ENCODE measurements around the gene CENPO.

Gene CENPO, protein sequence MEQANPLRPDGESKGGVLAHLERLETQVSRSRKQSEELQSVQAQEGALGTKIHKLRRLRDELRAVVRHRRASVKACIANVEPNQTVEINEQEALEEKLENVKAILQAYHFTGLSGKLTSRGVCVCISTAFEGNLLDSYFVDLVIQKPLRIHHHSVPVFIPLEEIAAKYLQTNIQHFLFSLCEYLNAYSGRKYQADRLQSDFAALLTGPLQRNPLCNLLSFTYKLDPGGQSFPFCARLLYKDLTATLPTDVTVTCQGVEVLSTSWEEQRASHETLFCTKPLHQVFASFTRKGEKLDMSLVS

GRCh38 chr2:24792874-24793760, at the start of gene CENPO, which contains the start of gene PTRHD1:
CENPO (plus strand) TSS chr2:24793425; CDS start chr2:24793920, 495 bp downstream.
PTRHD1 (minus strand) TSS chr2:24793391; CDS start chr2:24793377, 14 bp downstream.
- peak; percentile 98 for ATAC-seq

GRCh38 chr2:24743924-24744323, 49.3 kb upstream of the CENPO start:
- DNase-seq (no peak), ATAC-seq (no peak)

More at GRCh38 chr2:24792874-24793760, at the start of gene CENPO, which contains the start of gene PTRHD1:
- peak; percentile 94 for DNase-seq

GRCh38 chr2:24744356-24744755, 48.9 kb upstream of the CENPO start:
- no peak for DNase-seq
- ATAC-seq, result no peak

DNA sequence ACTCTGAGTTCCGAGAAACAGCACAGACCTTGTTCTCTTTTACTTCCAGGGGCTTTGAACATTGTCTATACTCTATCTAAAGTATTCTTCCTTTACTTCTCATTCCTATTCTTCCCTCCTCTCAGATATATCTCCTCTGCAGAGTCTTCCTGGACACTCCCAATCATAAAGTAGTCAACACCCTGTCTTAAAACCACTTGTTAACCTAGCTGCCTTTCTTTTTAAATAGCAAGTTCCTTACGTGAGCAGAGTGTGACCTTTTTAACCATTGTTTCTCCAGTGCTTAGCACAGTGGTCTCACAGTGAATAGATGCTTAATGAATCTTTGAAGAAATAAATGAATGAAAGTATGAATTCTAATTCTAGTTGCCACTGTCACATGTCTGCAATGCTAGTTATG, 47.4 kb upstream of the CENPO start:
- ATAC-seq (no peak), DNase-seq (no peak)

GRCh38 chr2:24747299-24747698, 45.9 kb upstream of the CENPO start:
- ATAC-seq, result no peak
- no peak for DNase-seq

DNA sequence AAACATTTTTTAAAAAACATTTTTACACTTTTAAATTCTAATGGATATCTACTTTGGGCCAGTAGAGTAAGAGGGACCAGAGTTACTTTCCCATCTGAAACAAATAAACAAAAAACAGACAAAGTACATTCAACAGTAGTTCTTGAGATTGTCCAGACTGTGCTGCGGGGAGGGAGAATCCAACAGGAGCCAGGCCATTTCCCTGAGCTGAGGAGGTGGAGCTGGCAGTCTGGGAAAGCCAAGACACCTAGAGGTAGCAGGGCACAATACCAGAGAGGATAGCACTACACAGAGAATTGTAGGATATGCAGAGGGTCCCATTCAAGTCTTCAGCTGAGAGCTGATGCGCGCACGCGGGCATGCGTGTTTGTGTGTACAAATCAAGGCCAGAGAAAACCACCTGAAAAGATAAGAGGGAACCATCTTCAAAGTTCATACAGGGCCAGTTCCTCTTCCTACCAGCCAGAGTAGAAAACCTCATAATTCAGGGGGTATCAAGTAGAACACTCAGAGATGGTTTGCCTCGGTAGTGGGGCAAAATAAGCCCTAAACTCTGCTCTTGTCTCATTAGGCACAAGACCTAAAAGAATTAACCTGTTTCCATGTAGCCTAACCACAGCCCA, 44.0 kb upstream of the CENPO start:
- DNase-seq, result no peak
- no peak for ATAC-seq

- ATAC-seq, result peak; percentile 49
Measured at GRCh38 chr2:24754985-24755705, 38.1 kb upstream of the CENPO start.

GRCh38 chr2:24756789-24757188, 36.4 kb upstream of the CENPO start:
- DNase-seq (no peak), ATAC-seq (no peak)

More at GRCh38 chr2:24754985-24755705, 38.1 kb upstream of the CENPO start:
- no peak for DNase-seq

DNA sequence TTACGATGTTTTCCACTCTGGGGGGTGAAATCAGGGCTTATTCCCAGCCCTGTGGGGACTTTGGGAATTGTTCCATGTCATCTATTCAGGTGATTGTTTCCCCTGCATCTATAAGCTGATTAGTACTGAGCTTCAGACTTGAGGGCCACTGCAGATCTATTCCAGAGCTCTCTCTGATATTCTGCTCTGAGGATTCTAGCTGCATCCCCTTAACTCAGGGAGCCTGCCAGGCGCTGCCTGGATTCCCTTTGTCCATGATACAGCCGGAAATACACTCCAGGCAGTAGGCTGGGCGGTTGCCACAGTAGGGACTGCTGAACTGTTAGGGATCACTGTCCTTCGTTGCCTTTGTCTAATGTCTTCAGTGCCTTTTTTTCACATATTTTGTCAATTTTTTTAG, 31.4 kb upstream of the CENPO start:
- no peak for ATAC-seq

GRCh38 chr2:24762518-24762917, 30.7 kb upstream of the CENPO start:
- ATAC-seq (no peak), DNase-seq (no peak)

More for the DNA sequence above, 31.4 kb upstream of the CENPO start:
- DNase-seq, result no peak

DNA sequence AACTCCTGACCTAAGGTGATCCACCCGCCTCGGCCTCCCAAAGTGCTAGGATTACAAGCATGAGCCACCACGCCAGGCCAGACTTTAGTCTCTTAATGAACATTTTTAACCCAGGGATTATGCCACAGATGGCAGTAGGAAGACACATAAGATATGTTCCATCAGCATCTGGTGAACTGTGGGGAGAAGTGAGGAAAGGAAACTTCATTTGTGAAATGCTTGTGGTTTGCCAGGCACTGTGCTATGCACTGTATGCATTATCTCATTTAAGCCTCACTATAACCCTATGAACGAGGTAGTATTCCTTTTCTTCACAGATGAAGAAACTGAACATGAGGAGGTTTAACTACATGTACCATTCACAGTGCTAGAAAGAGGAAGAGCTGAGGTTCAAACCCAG, 29.4 kb upstream of the CENPO start:
- DNase-seq, result no peak
- no peak for ATAC-seq

DNA sequence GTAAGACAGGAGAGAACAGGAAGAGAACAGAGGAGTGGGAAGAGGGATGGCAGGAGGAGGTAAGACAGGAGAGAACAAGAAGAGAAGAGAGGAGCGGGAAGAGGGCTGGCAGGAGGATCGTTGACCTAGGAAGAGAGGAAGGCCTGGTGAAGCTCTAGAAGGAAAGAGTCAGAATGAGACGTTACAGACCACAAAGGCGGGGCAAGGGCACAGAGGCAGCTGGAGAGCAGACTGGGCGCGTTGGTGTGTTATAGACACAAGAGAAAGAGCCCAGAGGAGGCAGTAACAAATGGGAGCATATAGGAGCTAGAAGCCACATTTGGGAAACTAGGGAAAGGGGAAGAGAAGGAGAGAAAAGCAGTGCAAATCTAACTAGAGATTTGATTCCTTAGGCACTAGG, 26.6 kb upstream of the CENPO start:
- no peak for ATAC-seq
- DNase-seq, result no peak

DNA sequence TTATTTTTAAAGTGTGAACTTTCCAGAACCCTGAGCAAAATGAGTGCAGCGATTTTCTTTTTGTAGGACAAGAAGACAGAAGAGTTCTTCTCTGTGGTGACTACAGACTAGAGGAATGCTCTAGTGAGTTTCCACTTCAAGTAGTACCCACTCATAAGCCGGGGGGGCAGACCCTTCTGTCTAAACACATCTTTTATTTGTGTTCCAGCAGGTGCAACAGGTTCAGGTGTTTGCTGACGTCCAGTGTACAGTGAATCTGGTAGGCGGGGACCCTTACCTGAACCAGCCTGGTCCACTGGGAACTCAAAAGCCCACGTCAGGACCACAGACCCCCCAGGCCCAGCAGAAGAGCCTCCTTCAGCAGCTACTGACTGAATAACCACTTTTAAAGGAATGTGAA, 25.2 kb upstream of the CENPO start:
- no peak for ATAC-seq

GRCh38 chr2:24768601-24769000, 24.6 kb upstream of the CENPO start:
- DNase-seq, result no peak
- ATAC-seq, result no peak

More for the DNA sequence above, 25.2 kb upstream of the CENPO start:
- DNase-seq, result no peak

- no peak for ATAC-seq
- DNase-seq, result no peak
Measured at GRCh38 chr2:24771061-24771460, 22.2 kb upstream of the CENPO start.

DNA sequence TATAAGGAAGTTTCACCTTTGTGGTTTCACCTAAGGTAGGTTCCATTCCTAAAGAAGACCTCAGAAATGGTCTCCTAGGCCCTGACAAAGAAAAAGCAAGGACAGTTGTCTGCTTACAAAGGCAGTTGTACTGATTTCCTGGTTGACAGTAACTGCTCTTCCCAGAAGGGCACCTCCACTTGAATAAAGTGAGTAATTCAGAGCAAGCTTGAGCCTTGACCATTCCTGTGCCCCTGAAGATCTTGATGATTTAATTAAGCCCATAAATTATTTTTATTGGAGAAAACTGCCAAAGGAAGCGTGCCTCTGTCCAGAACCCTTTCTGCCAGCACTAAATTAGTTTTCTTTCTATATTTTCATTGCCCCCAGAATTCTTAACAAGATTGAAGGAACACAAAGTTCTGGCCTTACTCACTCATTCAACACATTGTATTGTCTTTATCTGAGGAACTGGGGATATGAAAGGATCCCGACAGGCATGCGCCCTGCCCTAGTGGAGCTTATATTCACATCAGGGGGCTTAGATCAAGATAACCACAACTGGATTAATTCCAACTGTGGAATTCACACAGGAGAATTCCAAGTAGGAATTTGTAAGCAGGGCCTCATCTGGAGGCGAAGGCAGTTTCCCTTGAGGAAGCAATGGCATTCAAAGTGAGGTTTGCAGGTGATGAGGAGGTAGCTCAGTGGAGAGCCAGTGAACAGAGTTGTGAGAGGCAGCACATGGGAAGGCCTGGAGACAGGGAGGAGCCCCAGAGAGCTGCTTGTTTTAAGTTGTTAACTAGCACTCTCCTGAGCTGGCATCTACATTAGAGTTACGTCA, 21.2 kb upstream of the CENPO start:
- ATAC-seq, result no peak
- no peak for DNase-seq

GRCh38 chr2:24774373-24774772, 18.9 kb upstream of the CENPO start:
- no peak for DNase-seq
- no peak for ATAC-seq

DNA sequence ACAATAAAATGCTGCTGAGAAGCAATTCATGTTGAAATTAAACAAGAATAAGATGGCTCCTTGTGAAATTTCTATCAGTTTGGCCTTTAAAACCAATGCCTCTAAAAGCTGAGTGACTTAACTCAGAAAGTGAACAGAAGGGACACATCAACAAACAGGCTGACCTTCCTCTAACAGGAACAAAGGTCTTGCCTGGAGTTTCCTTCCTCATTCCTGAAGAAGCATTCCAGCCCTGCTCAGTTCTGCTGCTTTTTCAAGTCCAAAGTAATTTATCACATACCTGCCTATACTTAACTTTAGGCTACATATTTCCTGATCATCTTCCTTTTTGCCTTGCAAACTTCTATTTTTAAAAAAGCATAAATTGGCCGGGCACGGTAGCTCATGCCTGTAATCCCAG, 14.1 kb upstream of the CENPO start:
- DNase-seq (no peak), ATAC-seq (no peak)

DNA sequence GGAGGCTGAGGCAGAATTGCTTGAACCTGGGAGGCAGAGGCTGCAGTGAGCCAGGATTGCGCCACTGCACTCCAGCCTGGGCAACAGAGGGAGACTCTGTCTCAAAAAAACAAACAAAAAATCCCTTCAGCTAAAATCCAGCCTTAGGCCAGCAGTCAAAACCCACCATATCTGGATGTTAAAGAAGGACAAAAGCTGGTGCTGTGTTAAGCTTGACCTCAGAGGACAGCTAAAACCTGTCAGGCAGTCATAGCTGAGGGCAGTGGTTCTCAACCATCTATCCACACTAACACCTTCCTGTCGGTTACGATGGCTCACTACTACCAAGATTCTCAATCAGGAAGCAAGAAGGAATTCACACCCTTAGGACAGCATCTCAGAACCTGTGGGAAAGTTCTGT, 9.6 kb upstream of the CENPO start:
- no peak for ATAC-seq
- DNase-seq, result no peak

GRCh38 chr2:24785671-24786321, 7.4 kb upstream of the CENPO start:
- DNase-seq (no peak), ATAC-seq (peak; percentile 23)

- ATAC-seq, result no peak
- no peak for DNase-seq
Measured at GRCh38 chr2:24787532-24787931, 5.7 kb upstream of the CENPO start.

Measured in stimulated activated naive CD8-positive, alpha-beta T cell treated with anti-CD3 and anti-CD28 coated beads, Interleukin-15, Interleukin-2, amounts not matched to agents 100 U/mL and 50 U/mL, for 24 hours (primary cell).